ENCODE measurements around the gene CHRFAM7A.
"Not testable (repeated sequence)": the region's sequence is repeated elsewhere in the genome, so short reads cannot be mapped to it uniquely, and the experiment has no call there.

- TF ChIP-seq NRF1 (conservative IDR thresholded peaks at IDR 0.05 in 1 of 2, IDR thresholded peaks at IDR 0.05 in 1 of 2); CTCF (IDR thresholded peaks at IDR 0.05 in 2 of 3, conservative IDR thresholded peaks at IDR 0.05 in 1 of 3; ENCODE audit: insufficient read depth in 2 of 3, low read depth in 1 of 3, low read length in 3 of 3): not testable (repeated sequence)
Observed at GRCh38 chr15:30321063-30321462, 72.3 kb downstream of the CHRFAM7A start.
